ENCODE data around the gene ATP10A. TPM values are rescaled to one million over a fixed set of nuclear protein-coding genes. Genes with fewer than 3 reads are reported as not detected.

Gene ATP10A
- polyA plus RNA-seq, 3 donors, result 0.71 to 3.9 (median 0.92) TPM

GRCh38 chr15:25893596-25893995 is 30.5 kb upstream of the ATP10A start:
- Histone ChIP-seq H3K9me3 (replicated peaks in 1 of 2; ENCODE audit: control insufficient read depth in 1 of 2, insufficient read depth in 1 of 2, low read length in 2 of 2) (no peaks in the 10 kb centered on the region), H3K79me2 (ENCODE audit: insufficient read depth, low read length) (no peaks in the 10 kb centered on the region), H3K27ac (ENCODE audit: low read depth in 1 of 2, low read length in 2 of 2) (no peak overlapping the region), H3K4me1 (ENCODE audit: control insufficient read depth in 1 of 2, insufficient read depth in 2 of 2, low read length in 2 of 2) (no peaks in the 10 kb centered on the region), H3K4me3 (replicated peaks in 1 of 3; ENCODE audit: low read depth in 2 of 3, low read length in 3 of 3) (no peak overlapping the region), H3K9ac (ENCODE audit: insufficient read depth, low read length, poor library complexity, severe bottlenecking) (no peak overlapping the region), H3K4me2 (replicated peaks; ENCODE audit: extremely low read depth, low read length, poor library complexity, severe bottlenecking) (no peak overlapping the region), H3K36me3 (replicated peaks in 1 of 2; ENCODE audit: control insufficient read depth in 1 of 2, insufficient read depth in 2 of 2, low read length in 2 of 2) (no peaks in the 10 kb centered on the region), H4K20me1 (ENCODE audit: insufficient read depth, low read length) (no peaks in the 10 kb centered on the region), H2AFZ (ENCODE audit: insufficient read depth, low read depth, low read length, poor library complexity, severe bottlenecking) (no peak overlapping the region), H3K27me3 (ENCODE audit: control insufficient read depth in 2 of 2, insufficient read depth in 2 of 2, low read length in 2 of 2) (no peaks in the 10 kb centered on the region)
- DNase-seq, result no peak
- H3K27me3 Mint-ChIP-seq (ENCODE audit: low read depth in 3 of 3), result peaks cover 0 to 2% (median 1%) of the 10 kb centered on the region in 3 donors
- 82% methylated on average over 5 of the region's 5 CpGs for WGBS (ENCODE audit: insufficient coverage)
- intact Hi-C loops (cut with micrococcal nuclease), result no loop called here
- TF ChIP-seq CTCF (IDR thresholded peaks at IDR 0.05), result no peak
- H3K4me1 Mint-ChIP-seq, result no peaks in the 10 kb centered on the region
- H3K4me3 Mint-ChIP-seq, result no peak overlapping the region
- H3K9me3 Mint-ChIP-seq, result peaks cover 2 to 16% (median 3%) of the 10 kb centered on the region in 7 donors
- no peaks in the 10 kb centered on the region for H3K36me3 Mint-ChIP-seq
- H3K27ac Mint-ChIP-seq, result peak overlapping the region in 1 of 7 donors; percentile 9

- WGBS (ENCODE audit: insufficient coverage), result 0% methylated on average over 1 of the region's 3 CpGs
- no peak overlapping the region for H3K27ac ChIP-seq (ENCODE audit: low read depth in 1 of 2, low read length in 2 of 2)
- H3K4me3 ChIP-seq (replicated peaks in 1 of 3; ENCODE audit: low read depth in 2 of 3, low read length in 3 of 3), result no peak overlapping the region
- H3K4me1 ChIP-seq (ENCODE audit: control insufficient read depth in 1 of 2, insufficient read depth in 2 of 2, low read length in 2 of 2), result no peaks in the 10 kb centered on the region
- intact Hi-C loops (cut with micrococcal nuclease), result no loop called here
- H3K4me1 Mint-ChIP-seq, result no peaks in the 10 kb centered on the region
- H3K27me3 ChIP-seq (ENCODE audit: control insufficient read depth in 2 of 2, insufficient read depth in 2 of 2, low read length in 2 of 2), result no peaks in the 10 kb centered on the region
- H3K4me2 ChIP-seq (replicated peaks; ENCODE audit: extremely low read depth, low read length, poor library complexity, severe bottlenecking), result no peak overlapping the region
- no peaks in the 10 kb centered on the region for H3K36me3 ChIP-seq (replicated peaks in 1 of 2; ENCODE audit: control insufficient read depth in 1 of 2, insufficient read depth in 2 of 2, low read length in 2 of 2)
- H3K9me3 Mint-ChIP-seq, result peaks cover 2 to 16% (median 3%) of the 10 kb centered on the region in 7 donors
- H3K9me3 ChIP-seq (replicated peaks in 1 of 2; ENCODE audit: control insufficient read depth in 1 of 2, insufficient read depth in 1 of 2, low read length in 2 of 2), result no peaks in the 10 kb centered on the region
- no peak overlapping the region for H3K27ac Mint-ChIP-seq
- H3K9ac ChIP-seq (ENCODE audit: insufficient read depth, low read length, poor library complexity, severe bottlenecking), result no peak overlapping the region
- DNase-seq, result no peak
- no peaks in the 10 kb centered on the region for H3K36me3 Mint-ChIP-seq
- TF ChIP-seq CTCF (IDR thresholded peaks at IDR 0.05), result no peak
- no peak overlapping the region for H2AFZ ChIP-seq (ENCODE audit: insufficient read depth, low read depth, low read length, poor library complexity, severe bottlenecking)
- H3K4me3 Mint-ChIP-seq, result no peak overlapping the region
- no peaks in the 10 kb centered on the region for H3K79me2 ChIP-seq (ENCODE audit: insufficient read depth, low read length)
- peaks cover 2 to 3% (median 3%) of the 10 kb centered on the region in 3 donors for H3K27me3 Mint-ChIP-seq (ENCODE audit: low read depth in 3 of 3)
- no peaks in the 10 kb centered on the region for H4K20me1 ChIP-seq (ENCODE audit: insufficient read depth, low read length)
Measured at GRCh38 chr15:25892126-25892525, 29.0 kb upstream of the ATP10A start.

Measured in CD14-positive monocyte (primary cell).